Peyer's patch (tissue), 4 donors: Measurements from ENCODE around the gene PITX1.

Experiments
- POLR2A ChIP-seq, 2 donors: fragments of 450-650 bp; IDR thresholded peaks; one replicate each; pipeline ENCODE4 v1.5.1; 2017; ENCODE audit warnings: antibody characterized with exemption in 2 of 2, mild to moderate bottlenecking in 2 of 2, moderate library complexity in 2 of 2
- TF ChIP-seq, protein P1 (sequence below), 6 experiments: fragments of 450-650 bp in 4 of 6; fragments of 200-600 bp in 2 of 6; sonication (generic) in 1 of 6; IDR thresholded peaks; one replicate each; pipeline ENCODE4 v1.5.1; 2017 to 2019; ENCODE audit warnings: antibody characterized with exemption in 6 of 6, mild to moderate bottlenecking in 3 of 6, moderate library complexity in 1 of 6

DNA sequence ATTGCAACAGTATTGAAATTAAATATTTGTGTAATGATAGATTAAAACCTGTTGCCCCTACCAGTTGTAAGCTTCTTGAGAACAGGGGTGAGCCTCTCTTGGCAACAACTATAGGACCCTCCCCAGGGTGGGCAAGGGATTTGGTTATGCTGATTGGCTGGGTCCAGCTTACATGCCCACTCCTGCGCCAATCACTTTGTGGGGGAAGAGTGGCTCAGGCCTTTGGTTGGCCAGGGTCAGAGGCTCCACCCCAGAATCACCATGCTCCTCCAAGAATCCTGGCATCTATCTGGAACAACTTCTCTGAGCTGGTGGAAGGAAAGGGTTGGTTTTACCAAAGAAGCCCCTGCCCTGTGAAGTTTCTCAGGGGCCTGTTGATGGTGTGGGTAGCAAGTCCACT, 8.6 kb upstream of the PITX1 start:
- TF ChIP-seq, protein P1, sequence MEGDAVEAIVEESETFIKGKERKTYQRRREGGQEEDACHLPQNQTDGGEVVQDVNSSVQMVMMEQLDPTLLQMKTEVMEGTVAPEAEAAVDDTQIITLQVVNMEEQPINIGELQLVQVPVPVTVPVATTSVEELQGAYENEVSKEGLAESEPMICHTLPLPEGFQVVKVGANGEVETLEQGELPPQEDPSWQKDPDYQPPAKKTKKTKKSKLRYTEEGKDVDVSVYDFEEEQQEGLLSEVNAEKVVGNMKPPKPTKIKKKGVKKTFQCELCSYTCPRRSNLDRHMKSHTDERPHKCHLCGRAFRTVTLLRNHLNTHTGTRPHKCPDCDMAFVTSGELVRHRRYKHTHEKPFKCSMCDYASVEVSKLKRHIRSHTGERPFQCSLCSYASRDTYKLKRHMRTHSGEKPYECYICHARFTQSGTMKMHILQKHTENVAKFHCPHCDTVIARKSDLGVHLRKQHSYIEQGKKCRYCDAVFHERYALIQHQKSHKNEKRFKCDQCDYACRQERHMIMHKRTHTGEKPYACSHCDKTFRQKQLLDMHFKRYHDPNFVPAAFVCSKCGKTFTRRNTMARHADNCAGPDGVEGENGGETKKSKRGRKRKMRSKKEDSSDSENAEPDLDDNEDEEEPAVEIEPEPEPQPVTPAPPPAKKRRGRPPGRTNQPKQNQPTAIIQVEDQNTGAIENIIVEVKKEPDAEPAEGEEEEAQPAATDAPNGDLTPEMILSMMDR (IDR thresholded peaks at IDR 0.05): no peak
- TF ChIP-seq POLR2A (IDR thresholded peaks at IDR 0.05): no peak
